Fibroblast of peridontal ligament (primary cell): ENCODE measurements around the gene SRGN.
A peak's percentile ranks its signal among the peaks of the same experiment; 100 is the strongest.
"Not testable (repeated sequence)": the region's sequence is repeated elsewhere in the genome, so short reads cannot be mapped to it uniquely, and the experiment has no call there.

Experiments used
- DNase-seq: peaks from one replicate; pipeline ENCODE4 v3.0.0-alpha.2; 2010; ENCODE audit errors: extremely low read depth

The SRGN gene

GRCh38 chr10:69087590-69088470 is at the start of gene SRGN:
Gene SRGN (plus strand): TSS chr10:69088103. CDS start chr10:69088158, 55 bp downstream.
- DNase-seq: peak; percentile 98

- DNase-seq: not testable (repeated sequence)
These were observed 47.0 kb upstream of the SRGN start for GRCh38 chr10:69040904-69041303.

- no peak for DNase-seq
These were observed 45.5 kb upstream of the SRGN start for GRCh38 chr10:69042417-69042816.

GRCh38 chr10:69042838-69043237 is 45.1 kb upstream of the SRGN start:
- no peak for DNase-seq

- DNase-seq: no peak
These were observed 43.9 kb upstream of the SRGN start for GRCh38 chr10:69043931-69044531.

- DNase-seq: no peak
These were observed 43.4 kb upstream of the SRGN start for GRCh38 chr10:69044546-69044945.

- DNase-seq: peak; percentile 40
These were observed 42.2 kb upstream of the SRGN start for GRCh38 chr10:69045441-69046300.

GRCh38 chr10:69047111-69047832 is 40.6 kb upstream of the SRGN start:
- DNase-seq: peak; percentile 37

- DNase-seq: peak; percentile 58
These were observed 39.8 kb upstream of the SRGN start for GRCh38 chr10:69048103-69048502.

GRCh38 chr10:69049566-69049961 is 38.3 kb upstream of the SRGN start:
- no peak for DNase-seq

GRCh38 chr10:69051303-69051702 is 36.6 kb upstream of the SRGN start:
- peak; percentile 45 for DNase-seq

GRCh38 chr10:69051710-69052487 is 36.0 kb upstream of the SRGN start:
- DNase-seq: no peak

- no peak for DNase-seq
These were observed 35.2 kb upstream of the SRGN start for GRCh38 chr10:69052736-69053135.

GRCh38 chr10:69055241-69055640 is 32.7 kb upstream of the SRGN start:
- no peak for DNase-seq

GRCh38 chr10:69056129-69056528 is 31.8 kb upstream of the SRGN start:
- no peak for DNase-seq

- DNase-seq: no peak
These were observed 31.2 kb upstream of the SRGN start for GRCh38 chr10:69056536-69057260.

- no peak for DNase-seq
These were observed 30.5 kb upstream of the SRGN start for GRCh38 chr10:69057261-69057950.

GRCh38 chr10:69057951-69058297 is 30.0 kb upstream of the SRGN start:
- peak; percentile 66 for DNase-seq

GRCh38 chr10:69060127-69060798 is 27.6 kb upstream of the SRGN start:
- DNase-seq: no peak
